MG63 (cell line): ENCODE results near the gene MAPT. TPM values are rescaled to one million over a fixed set of nuclear protein-coding genes. Genes with fewer than 3 reads are reported as not detected.
"Not testable (repeated sequence)": the region's sequence is repeated elsewhere in the genome, so short reads cannot be mapped to it uniquely, and the experiment has no call there.

Source experiments
- DNase-seq: peaks from one replicate; pipeline ENCODE4 v3.0.0-alpha.2; 2020
- H3K27me3 ChIP-seq: fragments of 250-450 bp; sonication (Bioruptor Pico); 2 replicates; pipeline ENCODE4 v1.5.1; 2020; ENCODE audit warnings: mild to moderate bottlenecking, moderate library complexity
- H3K36me3 ChIP-seq: fragments of 250-450 bp; sonication (Bioruptor Pico); 2 replicates; pipeline ENCODE4 v1.5.1; 2020; ENCODE audit warnings: mild to moderate bottlenecking, moderate library complexity
- H3K4me3 ChIP-seq: fragments of 250-450 bp; sonication (Bioruptor Pico); 2 replicates; pipeline ENCODE4 v1.5.1; 2020; ENCODE audit warnings: mild to moderate bottlenecking, moderate library complexity
- H3K9me3 ChIP-seq: fragments of 250-450 bp; sonication (Bioruptor Pico); 2 replicates; pipeline ENCODE4 v1.5.1; 2020; ENCODE audit warnings: mild to moderate bottlenecking, moderate library complexity
- total RNA-seq: library from RNA; depleted of rRNA; stranded (reverse); fragments of >200 nt; shearing (Covaris generic); gene quantifications from 2 replicates; pipeline ENCODE4 v1.2.3, GENCODE V29; 2014; ENCODE audit warnings: low replicate concordance

The MAPT gene
- total RNA-seq, 1 experiment from 2014 or later, result 0.43 TPM

- no peaks in the 10 kb centered on the region for H3K9me3 ChIP-seq
- H3K27me3 ChIP-seq, result no peaks in the 10 kb centered on the region; the same call in 1 of the 2 replicates
- DNase-seq, result no peak
- H3K4me3 ChIP-seq, result no peak overlapping the region
- H3K36me3 ChIP-seq, result no peaks in the 10 kb centered on the region
Measured at GRCh38 chr17:45929344-45929743, 35.0 kb downstream of the MAPT start.

- no peak for DNase-seq
- Histone ChIP-seq H3K36me3 (no peaks in the 10 kb centered on the region), H3K9me3 (no peaks in the 10 kb centered on the region), H3K27me3 (no peaks in the 10 kb centered on the region; the same call in 1 of the 2 replicates), H3K4me3 (no peak overlapping the region)
Measured at GRCh38 chr17:45930420-45930951, 36.1 kb downstream of the MAPT start.

- Histone ChIP-seq H3K9me3 (no peaks in the 10 kb centered on the region), H3K36me3 (no peaks in the 10 kb centered on the region), H3K4me3 (no peak overlapping the region), H3K27me3 (no peaks in the 10 kb centered on the region; the same call in 1 of the 2 replicates)
- no peak for DNase-seq
Measured at GRCh38 chr17:45931677-45932076, 37.3 kb downstream of the MAPT start.

GRCh38 chr17:45934044-45934979 is 40.0 kb downstream of the MAPT start:
- H3K9me3 ChIP-seq, result no peaks in the 10 kb centered on the region
- H3K36me3 ChIP-seq, result no peaks in the 10 kb centered on the region
- no peak for DNase-seq
- H3K4me3 ChIP-seq, result no peak overlapping the region
- peaks cover 1% of the 10 kb centered on the region; the same call in 1 of the 2 replicates for H3K27me3 ChIP-seq

- H3K9me3 ChIP-seq, result no peaks in the 10 kb centered on the region
- DNase-seq, result no peak
- H3K4me3 ChIP-seq, result no peak overlapping the region
- H3K27me3 ChIP-seq, result peaks cover 9% of the 10 kb centered on the region
- no peaks in the 10 kb centered on the region for H3K36me3 ChIP-seq
Measured at GRCh38 chr17:45935197-45935709, 40.9 kb downstream of the MAPT start.

- H3K4me3 ChIP-seq, result no peak overlapping the region
- peaks cover 9% of the 10 kb centered on the region for H3K27me3 ChIP-seq
- H3K36me3 ChIP-seq, result no peaks in the 10 kb centered on the region
- H3K9me3 ChIP-seq, result no peaks in the 10 kb centered on the region
- no peak for DNase-seq
Measured at GRCh38 chr17:45935710-45936509, 41.6 kb downstream of the MAPT start.

- Histone ChIP-seq H3K36me3 (no peaks in the 10 kb centered on the region), H3K4me3 (no peak overlapping the region), H3K9me3 (no peaks in the 10 kb centered on the region), H3K27me3 (peaks cover 9% of the 10 kb centered on the region)
- no peak for DNase-seq
Measured at GRCh38 chr17:45936610-45937009, 42.3 kb downstream of the MAPT start.

- H3K4me3 ChIP-seq, H3K27me3 ChIP-seq, H3K9me3 ChIP-seq, H3K36me3 ChIP-seq, DNase-seq: not testable (repeated sequence)
Measured at GRCh38 chr17:45937186-45937585, 42.8 kb downstream of the MAPT start.

- Histone ChIP-seq H3K27me3 (peaks cover 9% of the 10 kb centered on the region), H3K9me3 (no peaks in the 10 kb centered on the region)
Measured at GRCh38 chr17:45939395-45939794, 45.0 kb downstream of the MAPT start.

GRCh38 chr17:45940293-45940692 is 45.9 kb downstream of the MAPT start:
- H3K36me3 ChIP-seq, result no peaks in the 10 kb centered on the region
- peaks cover 9% of the 10 kb centered on the region for H3K27me3 ChIP-seq
- no peaks in the 10 kb centered on the region for H3K9me3 ChIP-seq
- no peak overlapping the region for H3K4me3 ChIP-seq
- DNase-seq, result no peak

More at GRCh38 chr17:45939395-45939794, 45.0 kb downstream of the MAPT start:
- DNase-seq, result no peak
- Histone ChIP-seq H3K4me3 (no peak overlapping the region), H3K36me3 (no peaks in the 10 kb centered on the region)

GRCh38 chr17:45940826-45941225 is 46.5 kb downstream of the MAPT start:
- no peak for DNase-seq
- H3K36me3 ChIP-seq, result no peaks in the 10 kb centered on the region
- H3K9me3 ChIP-seq, result no peaks in the 10 kb centered on the region
- H3K4me3 ChIP-seq, result no peak overlapping the region
- H3K27me3 ChIP-seq, result peaks cover 9% of the 10 kb centered on the region

GRCh38 chr17:45941395-45941794 is 47.0 kb downstream of the MAPT start:
- no peaks in the 10 kb centered on the region for H3K9me3 ChIP-seq
- no peaks in the 10 kb centered on the region for H3K36me3 ChIP-seq
- DNase-seq, result no peak
- peaks cover 9% of the 10 kb centered on the region for H3K27me3 ChIP-seq
- no peak overlapping the region for H3K4me3 ChIP-seq

- peak; percentile 82 for DNase-seq
- H3K27me3 ChIP-seq, result peaks cover 9% of the 10 kb centered on the region
Measured at GRCh38 chr17:45942284-45942683, 47.9 kb downstream of the MAPT start.

GRCh38 chr17:45946841-45947256 is 52.5 kb downstream of the MAPT start:
- no peak for DNase-seq
- Histone ChIP-seq H3K27me3 (peaks cover 12% of the 10 kb centered on the region; the same call in 1 of the 2 replicates), H3K4me3 (no peak overlapping the region), H3K9me3 (no peaks in the 10 kb centered on the region), H3K36me3 (no peaks in the 10 kb centered on the region)

More at GRCh38 chr17:45942284-45942683, 47.9 kb downstream of the MAPT start:
- H3K4me3 ChIP-seq, result no peak overlapping the region
- H3K36me3 ChIP-seq, result no peaks in the 10 kb centered on the region
- H3K9me3 ChIP-seq, result no peaks in the 10 kb centered on the region

GRCh38 chr17:45948498-45948880 is 54.1 kb downstream of the MAPT start:
- H3K4me3 ChIP-seq, result no peak overlapping the region
- peaks cover 12% of the 10 kb centered on the region; the same call in 1 of the 2 replicates for H3K27me3 ChIP-seq
- DNase-seq, result no peak

GRCh38 chr17:45948881-45949624 is 54.7 kb downstream of the MAPT start:
- H3K27me3 ChIP-seq, result peaks cover 12% of the 10 kb centered on the region; the same call in 1 of the 2 replicates

More at GRCh38 chr17:45948498-45948880, 54.1 kb downstream of the MAPT start:
- no peaks in the 10 kb centered on the region for H3K9me3 ChIP-seq
- no peaks in the 10 kb centered on the region for H3K36me3 ChIP-seq

More at GRCh38 chr17:45948881-45949624, 54.7 kb downstream of the MAPT start:
- Histone ChIP-seq H3K9me3 (no peaks in the 10 kb centered on the region), H3K36me3 (no peaks in the 10 kb centered on the region), H3K4me3 (no peak overlapping the region; the same call in 1 of the 2 replicates)
- DNase-seq, result peak; percentile 85
